NAMALWA (cell line): Measurements from ENCODE around the gene ERCC6.

Source experiments
- DNase-seq: peaks from one replicate; pipeline ENCODE4 v3.0.0-alpha.2; 2015; ENCODE audit warnings: low spot score

The ERCC6 gene

DNA sequence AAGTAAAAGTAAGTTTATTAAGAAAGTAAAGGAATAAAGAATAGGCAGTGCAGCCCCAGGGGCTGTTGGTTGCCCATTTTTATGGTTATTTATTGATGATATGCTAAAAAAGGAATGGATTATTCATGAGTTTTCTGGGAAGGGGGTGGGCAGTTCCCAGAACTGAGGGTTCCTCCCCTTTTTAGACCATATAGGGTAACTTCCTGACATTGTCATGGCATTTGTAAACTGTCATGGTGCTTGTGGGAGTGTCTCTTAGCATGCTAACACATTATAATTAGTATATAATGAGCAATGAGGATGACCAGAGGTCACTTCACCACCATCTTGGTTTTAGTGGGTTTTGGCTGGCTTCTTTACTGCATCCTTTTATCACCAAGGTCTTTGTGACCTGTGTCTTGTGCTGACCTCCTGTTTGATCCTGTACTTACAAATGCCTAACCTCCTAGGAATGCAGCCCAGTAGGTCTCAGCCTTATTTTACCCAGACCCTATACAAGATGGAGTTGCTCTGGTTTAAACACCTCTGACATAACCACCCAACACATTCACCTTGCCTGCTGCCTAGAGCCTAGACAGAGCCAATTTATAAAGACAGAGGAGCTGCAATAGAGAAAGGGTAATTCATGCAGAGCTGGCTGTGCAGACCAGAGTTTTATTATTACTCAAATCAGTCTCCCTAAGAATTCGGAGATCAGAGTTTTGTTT, 10.9 kb upstream of the ERCC6 start:
- DNase-seq, result no peak

DNA sequence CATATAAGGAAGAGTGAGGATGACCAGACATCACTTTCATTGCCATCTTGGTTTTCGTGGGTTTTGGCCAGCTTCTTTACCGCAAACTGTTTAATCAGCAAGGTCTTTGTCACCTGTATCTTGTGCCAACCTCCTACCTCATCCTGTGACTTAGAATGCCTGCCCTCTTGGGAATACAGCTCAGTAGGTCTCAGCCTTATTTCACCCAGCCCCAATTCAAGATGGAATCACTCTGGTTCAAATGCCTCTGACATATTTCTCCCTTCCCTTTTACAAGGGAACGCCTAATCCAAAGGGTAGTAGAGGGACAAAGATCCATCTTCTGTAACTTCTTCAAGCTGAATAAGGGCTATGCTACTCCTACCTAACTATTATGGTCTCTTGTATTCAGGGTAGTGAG, 4.7 kb upstream of the ERCC6 start:
- DNase-seq, result no peak

DNA sequence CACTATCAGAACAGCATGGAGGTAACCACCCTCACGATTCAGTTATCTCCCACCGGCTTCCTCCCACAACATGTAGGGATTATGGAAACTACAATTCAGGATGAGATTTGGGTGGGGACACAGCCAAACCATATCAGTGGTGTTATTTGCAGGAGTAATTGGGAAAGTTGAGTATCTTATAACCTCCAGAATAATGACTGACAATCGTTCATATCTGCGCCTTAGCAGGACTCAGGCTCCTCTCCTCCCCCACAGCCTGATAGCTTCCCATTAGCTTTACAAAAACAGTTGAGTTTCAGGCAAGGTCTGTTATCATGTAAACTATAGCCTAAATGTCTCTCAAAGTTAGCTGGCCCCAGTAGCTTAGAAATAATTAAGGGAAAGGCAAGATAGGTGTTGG, 3.4 kb upstream of the ERCC6 start:
- DNase-seq, result no peak

DNA sequence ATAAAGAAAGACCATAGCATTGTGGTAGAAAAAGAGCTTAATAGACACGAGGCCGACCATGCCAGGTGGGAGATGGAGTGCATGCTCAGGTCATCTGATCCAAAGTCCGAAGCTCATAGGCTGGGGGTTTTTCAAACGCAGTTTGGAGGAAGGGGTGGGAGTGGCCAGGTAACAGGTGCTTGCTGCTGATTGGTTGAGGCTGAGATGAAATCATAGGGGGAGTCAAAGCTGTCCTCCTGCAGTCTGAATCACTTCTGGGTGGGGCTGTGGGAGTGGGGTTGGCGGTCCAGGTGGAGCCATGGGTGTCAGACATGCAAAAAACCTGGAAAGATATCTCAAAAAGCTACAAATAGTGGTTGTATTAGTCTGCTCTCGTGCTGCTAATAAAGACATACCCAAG, 2.8 kb upstream of the ERCC6 start:
- DNase-seq, result no peak

DNA sequence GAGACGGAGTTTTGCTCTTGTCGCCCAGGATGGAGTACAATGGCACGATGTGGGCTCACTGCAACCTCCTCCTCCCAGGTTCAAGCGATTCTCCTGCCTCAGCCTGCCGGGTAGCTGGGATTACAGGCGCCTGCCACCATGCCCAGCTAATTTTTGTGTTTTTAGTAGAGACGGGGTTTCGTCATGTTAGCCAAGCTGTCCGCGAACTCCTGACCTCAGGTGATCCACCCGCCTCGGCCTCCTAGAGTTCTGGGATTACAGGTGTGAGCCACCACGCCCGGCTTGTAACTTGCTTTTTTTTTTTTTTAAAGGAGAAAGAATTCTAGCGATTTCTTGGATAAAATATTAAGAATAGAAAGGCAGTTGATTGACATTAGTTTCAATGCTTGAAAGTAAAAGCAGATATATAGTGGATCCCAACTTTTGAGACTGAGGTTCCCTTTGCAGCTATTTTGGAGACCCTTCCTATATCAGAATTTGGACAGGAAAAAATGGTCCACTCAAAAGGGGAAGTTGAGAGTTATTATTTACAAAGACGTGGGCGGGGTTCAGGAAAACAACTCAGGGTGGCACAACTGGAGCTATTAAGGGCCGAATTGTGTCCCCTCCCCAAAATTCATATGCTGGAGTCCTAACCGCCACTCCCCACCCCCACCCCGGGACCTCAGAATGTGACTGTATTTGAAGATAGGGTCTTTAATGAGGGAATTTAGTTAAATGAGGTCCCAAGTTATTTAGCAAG, 1.3 kb upstream of the ERCC6 start:
- no peak for DNase-seq

DNA sequence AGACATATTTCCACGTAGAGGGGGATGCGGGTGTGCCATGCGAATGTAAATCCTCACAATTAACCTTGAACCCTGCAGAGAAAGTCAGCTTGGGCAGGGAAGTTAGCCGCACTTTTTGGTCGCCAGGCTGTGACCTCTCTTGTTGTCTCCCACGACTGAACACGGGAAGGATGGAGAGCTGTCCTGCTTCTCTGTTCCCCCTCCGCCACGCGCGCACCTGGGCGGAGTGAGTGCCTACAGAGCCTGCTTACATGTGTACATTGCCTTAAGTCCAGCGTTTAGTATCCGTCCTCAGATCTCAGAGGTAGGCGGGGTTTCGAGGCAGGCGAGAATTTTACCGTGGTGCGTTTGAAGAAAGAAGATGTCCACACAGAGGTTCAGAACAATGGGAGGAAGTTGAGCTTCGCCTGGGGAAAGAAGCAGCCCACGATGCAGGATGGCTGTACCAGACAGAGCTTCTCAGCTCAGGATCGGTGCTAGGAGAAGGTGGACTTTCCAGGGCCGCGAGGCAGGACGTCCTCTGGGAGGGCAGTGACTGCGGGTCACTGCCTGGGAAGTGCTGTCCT, 482 bp upstream of the ERCC6 start:
- DNase-seq, result peak; percentile 45

DNA sequence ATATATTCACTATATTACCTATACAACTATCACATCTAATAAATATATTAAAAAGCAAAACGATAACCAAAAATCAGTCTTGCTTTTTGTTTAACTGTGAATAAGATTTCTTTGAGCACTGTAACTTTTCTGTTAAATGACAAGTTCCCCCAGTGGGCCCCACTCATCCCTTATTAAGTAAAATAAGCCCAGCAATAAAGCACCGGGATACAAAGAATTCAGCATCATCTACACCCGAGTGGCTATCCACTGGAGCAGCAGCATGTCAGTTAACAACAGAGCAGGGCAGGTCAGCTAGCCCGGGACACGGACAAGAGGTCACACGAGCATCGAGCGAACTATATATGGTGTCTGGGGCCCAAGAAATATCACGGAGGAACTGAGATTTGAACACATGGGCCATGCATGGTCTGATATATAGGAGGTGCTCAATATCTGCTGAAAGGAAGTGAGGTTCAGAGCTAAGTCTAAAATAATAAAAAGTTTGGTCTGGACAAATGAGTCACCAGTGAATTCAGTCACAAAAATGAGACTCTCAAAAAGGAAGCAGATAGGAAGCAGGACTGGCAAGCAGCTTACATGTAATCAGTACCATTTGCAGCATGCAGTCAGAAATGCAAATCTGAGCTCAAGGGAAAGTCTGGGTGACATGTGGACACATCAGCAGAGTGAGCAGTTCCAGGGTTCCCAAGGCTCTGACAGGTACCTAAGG, 4.1 kb downstream of the ERCC6 start:
- DNase-seq, result no peak

DNA sequence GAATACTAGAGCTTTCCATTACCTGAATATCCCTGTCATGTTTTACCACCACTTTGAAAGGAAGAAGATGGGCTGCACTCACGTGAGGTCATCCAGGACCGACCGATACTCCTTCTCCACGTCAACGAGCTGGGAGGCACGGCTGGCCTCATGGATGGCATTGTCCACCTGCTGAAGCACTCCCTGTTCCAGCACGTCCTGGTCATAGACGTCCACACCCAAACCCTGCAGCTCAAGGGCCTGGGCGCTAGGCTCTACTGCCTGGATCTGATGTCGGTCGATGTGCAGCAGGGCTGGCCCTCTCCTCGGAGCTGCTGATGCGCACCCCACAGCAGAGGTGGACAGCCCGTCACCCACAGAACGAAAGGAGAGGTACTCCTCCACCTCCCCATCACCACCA, 6.5 kb downstream of the ERCC6 start:
- DNase-seq, result no peak

DNA sequence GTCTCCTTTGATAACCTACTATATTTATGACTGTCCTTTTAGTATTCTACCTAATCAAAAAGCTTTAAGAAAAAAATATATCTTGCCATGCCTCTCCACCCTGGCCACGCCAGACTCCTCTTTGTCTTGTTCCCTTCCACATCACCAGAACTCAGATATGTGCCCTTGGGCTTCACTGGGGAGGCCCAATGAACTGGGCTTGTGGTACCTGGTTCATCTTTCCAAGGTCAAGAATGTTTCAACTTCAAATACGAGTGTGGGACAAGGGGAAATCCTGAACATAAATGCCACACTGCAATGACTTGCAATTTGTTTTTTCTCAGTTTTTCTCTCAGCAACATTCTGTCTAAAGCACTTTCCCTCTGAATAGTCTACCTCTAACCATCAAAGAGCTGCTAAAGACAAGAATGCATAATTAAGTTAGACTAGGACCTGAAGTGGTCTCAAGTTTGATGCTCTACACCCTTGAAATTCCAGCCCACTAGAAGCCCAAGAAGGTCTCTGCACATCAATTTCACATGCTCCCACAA, 9.9 kb downstream of the ERCC6 start:
- no peak for DNase-seq

DNA sequence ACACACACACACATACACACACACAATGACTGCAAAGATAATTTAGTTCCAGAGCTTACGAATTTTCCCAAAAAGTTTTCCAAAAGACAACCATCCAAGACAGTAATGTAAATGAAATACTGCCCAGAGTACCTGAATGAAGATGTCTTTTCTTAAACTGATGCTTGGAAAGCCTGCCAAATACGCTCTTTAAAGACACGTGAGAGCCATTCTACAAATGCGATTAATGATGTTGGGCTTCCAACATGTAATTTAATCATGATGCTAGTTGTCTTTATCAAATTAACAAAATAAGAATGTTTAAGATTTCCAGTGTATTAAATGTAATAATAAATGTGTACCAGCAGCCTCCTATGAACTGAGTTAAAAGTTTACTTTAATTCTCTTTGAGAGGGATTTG, 11.1 kb downstream of the ERCC6 start:
- DNase-seq, result no peak

DNA sequence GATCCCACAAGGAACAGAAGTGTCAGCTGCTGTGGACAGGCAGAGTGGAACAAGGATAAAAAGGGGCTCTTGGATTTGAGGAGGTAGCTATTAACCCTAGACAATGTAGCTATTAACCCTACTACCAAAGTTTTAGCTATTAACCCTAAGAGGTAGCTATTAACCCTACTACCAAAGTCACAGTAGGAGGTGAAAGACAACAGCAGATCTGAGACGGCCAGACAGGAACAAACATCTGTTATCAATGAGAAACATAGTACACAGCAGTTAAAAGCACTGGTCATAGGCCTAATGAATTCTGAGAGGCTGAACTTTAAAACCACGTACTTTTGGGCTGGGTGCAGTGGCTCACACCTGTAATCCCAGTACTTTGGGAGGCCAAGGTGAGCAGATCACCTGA, 11.9 kb downstream of the ERCC6 start:
- no peak for DNase-seq

DNA sequence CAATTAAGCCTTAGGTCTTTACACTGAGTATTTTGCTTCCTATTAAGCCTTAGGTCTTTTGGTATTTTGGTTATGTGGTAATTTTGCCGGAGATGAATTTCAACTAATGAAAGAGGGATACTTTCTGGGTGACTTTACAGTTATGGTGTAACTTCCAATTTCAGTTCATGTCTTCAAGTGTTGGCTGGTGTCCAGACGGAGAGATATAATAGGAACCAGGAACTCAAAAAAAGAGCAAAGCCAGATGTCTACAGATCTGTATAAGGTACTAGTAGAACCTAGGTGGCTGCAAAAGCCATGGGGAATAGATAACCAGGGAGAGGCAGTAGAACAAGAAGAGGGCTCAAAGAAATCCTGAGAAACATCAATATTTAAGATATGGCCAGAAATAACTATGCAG, 12.3 kb downstream of the ERCC6 start:
- no peak for DNase-seq

DNA sequence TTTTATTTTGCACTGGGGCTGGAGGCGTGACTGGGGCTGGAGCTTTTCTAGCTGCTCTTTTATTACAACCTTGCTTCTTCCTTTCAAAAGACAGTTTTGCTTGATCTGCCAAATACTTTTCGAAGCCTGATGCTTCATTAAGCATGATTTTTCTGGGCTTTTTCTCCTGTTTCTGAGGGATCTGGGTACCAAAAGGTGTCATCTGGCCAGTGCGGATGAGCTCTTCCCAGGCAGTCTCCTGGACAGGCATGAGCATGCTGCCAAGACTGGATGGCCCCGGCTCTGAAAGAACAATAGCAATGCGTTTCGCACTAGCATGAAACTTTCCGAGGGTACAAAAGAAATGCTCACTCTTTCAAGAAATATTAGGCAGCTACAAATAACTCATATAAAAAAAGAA, 14.4 kb downstream of the ERCC6 start:
- no peak for DNase-seq

DNA sequence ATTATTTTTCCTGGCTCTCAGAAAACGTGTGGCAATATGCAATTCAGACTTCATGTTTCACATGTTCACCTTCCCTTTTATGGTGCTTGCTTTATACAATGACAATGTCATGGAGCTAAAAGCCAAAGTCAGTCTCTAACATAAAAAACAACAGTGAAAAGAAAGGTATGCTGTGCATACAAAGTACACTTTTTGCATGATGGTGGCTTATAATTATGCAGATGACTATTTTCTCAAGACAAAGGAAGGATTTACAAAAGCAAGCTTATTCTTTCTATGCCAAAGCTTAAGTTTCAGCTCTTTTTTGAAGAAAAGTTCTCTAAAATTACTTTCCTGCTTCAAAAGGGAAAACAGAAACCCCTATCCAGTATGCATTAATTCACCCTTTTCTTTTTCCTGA, 15.6 kb downstream of the ERCC6 start:
- no peak for DNase-seq

DNA sequence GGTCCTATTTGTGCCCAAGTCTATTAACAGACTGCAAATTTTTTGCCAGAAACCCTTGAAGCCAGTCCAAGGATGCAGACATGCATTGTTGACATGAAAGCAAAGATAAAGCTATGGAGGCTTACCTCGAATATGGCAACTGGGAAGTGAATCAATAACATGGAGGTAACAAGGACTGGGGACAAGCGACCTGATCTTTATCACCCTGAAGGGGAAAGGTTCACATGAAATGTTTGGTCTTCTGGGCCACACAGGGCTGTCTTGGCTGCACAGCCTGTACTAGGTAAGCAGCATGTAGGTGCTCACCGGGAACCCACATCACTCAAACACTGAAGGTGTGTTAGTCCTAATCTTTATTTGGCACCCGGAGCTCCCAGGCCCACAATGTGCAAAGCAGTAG, 17.9 kb downstream of the ERCC6 start:
- DNase-seq, result no peak

DNA sequence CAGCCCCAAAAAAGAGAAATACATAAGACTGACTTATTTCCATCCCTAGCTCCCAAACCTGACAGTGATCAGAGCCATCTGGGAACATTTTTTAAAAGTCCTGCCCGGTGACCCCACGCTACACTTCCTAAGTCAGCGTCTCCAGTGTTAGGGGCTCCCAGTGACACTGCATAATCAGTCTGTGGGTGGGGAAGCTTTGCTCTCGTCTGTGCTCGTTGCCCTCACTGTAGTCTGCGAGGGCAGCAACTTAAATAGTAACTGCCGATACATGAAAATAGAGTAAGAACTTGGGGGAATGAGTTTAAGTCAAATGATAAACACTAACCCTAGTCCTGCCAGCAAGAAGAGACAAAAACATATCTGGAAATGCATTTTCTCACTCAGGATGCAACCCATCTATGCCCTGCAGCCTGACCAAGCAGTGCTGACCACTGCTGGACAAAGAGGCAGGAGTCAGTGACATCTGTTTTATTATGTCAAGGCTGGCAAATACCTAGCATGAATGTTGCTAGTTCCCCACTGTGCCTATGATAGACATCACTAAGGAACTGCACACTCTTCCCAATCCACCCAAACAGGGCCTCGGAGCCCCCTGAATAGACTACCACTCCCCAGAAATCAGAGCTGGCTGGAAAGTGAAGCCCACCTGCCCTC, 18.7 kb downstream of the ERCC6 start:
- DNase-seq, result no peak

DNA sequence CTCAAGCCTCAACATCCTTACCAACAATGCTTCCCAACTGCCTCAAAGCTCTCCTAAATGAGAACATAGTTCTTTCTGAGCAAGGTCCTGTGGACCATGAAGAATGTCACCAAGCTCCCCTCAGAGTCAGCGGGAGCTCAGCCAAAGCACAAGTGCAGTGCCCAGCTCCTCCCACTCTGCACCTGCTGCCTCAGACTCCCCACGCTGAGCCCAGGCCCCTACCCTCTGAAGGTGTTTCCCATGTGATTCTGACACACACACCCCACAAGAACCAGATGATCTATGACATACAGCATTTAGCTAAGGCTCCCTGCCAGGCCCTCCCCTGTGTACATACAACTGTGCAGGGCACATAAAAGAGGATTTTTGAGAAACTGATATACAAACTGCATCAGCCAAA, 19.2 kb downstream of the ERCC6 start:
- DNase-seq, result no peak

DNA sequence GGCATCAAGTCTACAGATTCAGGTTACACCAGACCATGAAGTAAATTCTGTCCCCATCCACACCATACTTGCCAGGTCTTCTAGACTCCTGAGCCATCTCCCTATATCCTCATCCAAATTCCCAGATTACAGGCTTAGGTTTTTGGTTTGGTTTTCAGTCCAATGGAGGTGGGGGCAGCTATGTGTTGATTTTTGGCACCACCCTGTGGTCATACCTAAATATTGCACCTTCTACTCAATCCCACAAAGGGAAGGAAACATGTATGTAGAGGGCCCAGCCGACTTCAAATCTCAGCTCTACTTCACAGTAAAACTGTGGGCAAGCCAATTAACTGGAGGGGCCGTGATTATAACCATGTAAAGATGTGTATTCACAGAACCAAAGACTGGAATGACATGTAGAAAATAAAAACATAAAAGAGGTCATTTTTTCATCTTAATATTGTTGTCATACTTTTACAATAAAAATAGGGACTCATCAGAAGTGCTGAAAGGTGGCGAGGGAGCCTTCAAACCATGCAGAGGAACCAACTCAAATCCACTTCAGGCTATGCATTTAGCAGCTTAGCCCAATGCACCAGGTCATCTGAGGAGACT, 19.8 kb downstream of the ERCC6 start:
- DNase-seq, result peak; percentile 69

DNA sequence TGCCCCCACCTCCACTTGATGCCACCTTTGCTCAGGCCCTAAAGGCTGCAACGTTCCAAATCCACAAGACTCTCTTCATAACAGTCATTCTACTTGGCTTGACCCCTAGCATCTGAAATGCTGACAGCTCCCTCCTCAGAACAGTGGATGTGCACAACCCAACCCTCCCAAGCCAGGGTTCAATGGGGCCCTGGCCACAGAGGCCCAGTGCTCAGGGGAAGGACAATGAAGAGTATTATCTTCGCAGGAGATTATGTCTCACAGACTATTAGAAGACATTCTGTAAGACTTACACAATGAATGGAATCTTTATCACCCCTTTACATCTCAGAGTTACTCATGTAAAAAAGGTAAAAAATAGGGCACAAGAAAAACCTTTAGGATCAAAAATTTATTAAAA, 20.4 kb downstream of the ERCC6 start:
- DNase-seq, result no peak

DNA sequence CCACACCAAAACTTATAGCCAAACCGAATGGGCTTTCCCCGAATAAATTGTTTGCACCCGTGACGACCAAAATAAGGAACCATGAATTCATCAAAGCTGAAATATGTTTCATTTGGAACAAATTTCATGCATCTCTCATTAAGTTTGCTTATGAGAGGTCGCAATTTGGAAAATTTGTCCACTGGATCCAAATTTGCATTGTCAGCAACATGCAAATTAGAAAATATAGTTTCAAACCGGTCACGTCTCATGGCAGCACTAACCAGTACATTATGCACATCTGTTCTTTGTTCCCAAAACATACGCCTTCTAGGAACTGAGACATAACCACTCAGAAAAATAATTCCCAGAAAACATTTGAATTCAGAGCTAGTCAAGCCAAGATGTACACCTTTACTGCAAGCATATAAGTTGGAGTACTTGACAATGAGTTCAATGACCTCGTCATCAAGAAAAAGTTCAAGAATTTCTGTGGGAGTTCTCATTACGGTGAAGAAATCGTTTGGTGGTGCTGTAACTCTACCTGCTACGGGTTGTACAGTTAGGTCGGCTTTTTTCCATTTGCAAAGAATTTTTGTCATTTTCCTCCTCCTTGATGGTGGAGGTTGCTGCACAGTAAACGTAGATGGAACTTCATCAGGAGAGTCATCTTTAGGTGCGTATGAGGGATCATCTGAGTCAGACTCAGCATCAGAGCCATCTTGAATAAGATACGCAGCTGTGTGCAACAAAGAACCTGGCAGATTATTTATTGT, 22.5 kb downstream of the ERCC6 start:
- DNase-seq, result no peak
